K562 (cell line): ENCODE measurements around the gene METRNL. TPM values are rescaled to one million over a fixed set of nuclear protein-coding genes. Genes with fewer than 3 reads are reported as not detected.

Experiments
- ATAC-seq: fragments of 200-7000 bp; cut with Tn5 transposase; 3 replicates; pipeline ENCODE4 v1.9.1; 2020; ENCODE audit warnings: moderate library complexity
- BruUV-seq: library from RNA; stranded (reverse); fragments of 400-500 nt; replicated peaks from 2 replicates; lab custom pipeline; 2021; lab: Mats Ljungman, UMichigan
- CTCF ChIA-PET: fragments of 300-600 bp; formaldehyde crosslinking; extraction: SDS; loops from one replicate; lab custom pipeline; 2021; ENCODE audit warnings: low intra/inter-chr PET ratio; lab: Yijun Ruan, JAX
- POLR2A ChIA-PET: fragments of 300-600, 350-650 bp; sonication (Branson Sonifier 250); formaldehyde crosslinking; extraction: SDS; loops from one replicate; lab custom pipeline; 2021; ENCODE audit warnings: antibody characterized with exemption, inconsistent platforms; lab: Yijun Ruan, JAX
- DNase-seq, 4 experiments: peaks; one replicate each; pipeline versions ENCODE4 v3.0.0 to v3.0.0-alpha.2; 2011 to 2018; ENCODE audit warnings: low spot score in 3 of 4, mixed read lengths in 3 of 4; ENCODE audit errors: extremely low read depth in 1 of 4
- FAIRE-seq: peaks from 2 replicates; lab custom pipeline; 2011; peaks lifted over from hg19 to GRCh38; lab: Jason Lieb, UNC
- H2AFZ ChIP-seq: 2 replicates; pipeline ENCODE4 v1.6.0; 2011; ENCODE audit warnings: low read depth, low read length, control low read depth, inconsistent platforms
- H3K27ac ChIP-seq: fragments of 200-600 bp; 3 replicates; pipeline ENCODE4 v1.8.0; 2011; ENCODE audit warnings: low read depth, mild to moderate bottlenecking, control low read depth, inconsistent platforms, low read length, moderate library complexity, mixed read lengths; ENCODE audit errors: extremely low read depth
- H3K27me3 ChIP-seq, 2 experiments: fragments of 300-600 bp in 1 of 2; 2 replicates in 1 of 2; 3 replicates in 1 of 2; pipeline versions ENCODE4 v1.6.0 to v1.8.0; 2011; ENCODE audit warnings: inconsistent platforms in 2 of 2, low read length in 2 of 2, mild to moderate bottlenecking in 1 of 2, mixed read lengths in 1 of 2, moderate library complexity in 1 of 2; ENCODE audit not compliant: control insufficient read depth in 2 of 2, insufficient read depth in 2 of 2
- H3K36me3 ChIP-seq: fragments of 300-600 bp; 3 replicates; pipeline ENCODE4 v1.8.0; 2011; ENCODE audit warnings: mild to moderate bottlenecking, low read length, inconsistent platforms; ENCODE audit not compliant: control insufficient read depth, insufficient read depth
- H3K4me1 ChIP-seq, 2 experiments: fragments of 200-600 bp in 1 of 2; replicated peaks in 1 of 2; 2 replicates in 1 of 2; 3 replicates in 1 of 2; pipeline versions ENCODE4 v1.5.1 to v1.8.0; 2011; ENCODE audit warnings: inconsistent platforms in 2 of 2, low read length in 2 of 2, mild to moderate bottlenecking in 1 of 2, mixed read lengths in 1 of 2, moderate library complexity in 1 of 2; ENCODE audit not compliant: control insufficient read depth in 2 of 2, insufficient read depth in 2 of 2
- H3K4me2 ChIP-seq: 2 replicates; pipeline ENCODE4 v1.6.1; 2011; ENCODE audit warnings: low read length, control low read depth, inconsistent platforms, mixed read lengths; ENCODE audit not compliant: insufficient read depth
- H3K4me3 ChIP-seq: fragments of 200-600 bp; sonication (generic), shearing (Covaris generic); 2 replicates; pipeline ENCODE4 v1.5.1; 2016; ENCODE audit warnings: control low read depth, inconsistent platforms
- H3K79me2 ChIP-seq: fragments of 200-600 bp; 3 replicates; pipeline ENCODE4 v1.8.0; 2011; ENCODE audit warnings: low read length, inconsistent platforms; ENCODE audit not compliant: control insufficient read depth, insufficient read depth
- H3K9ac ChIP-seq, 2 experiments: 2 replicates each; pipeline versions ENCODE4 v1.6.0 to v1.6.1; 2011; ENCODE audit warnings: low read depth in 2 of 2, low read length in 2 of 2, control low read depth in 1 of 2, inconsistent platforms in 1 of 2, mild to moderate bottlenecking in 1 of 2, mixed read lengths in 1 of 2; ENCODE audit not compliant: insufficient read depth in 1 of 2
- H3K9me1 ChIP-seq: one replicate; pipeline ENCODE4 v1.6.0; 2011; ENCODE audit warnings: inconsistent platforms, mild to moderate bottlenecking, low read length, moderate library complexity; ENCODE audit not compliant: control insufficient read depth, insufficient read depth
- H3K9me3 ChIP-seq: replicated peaks from 2 replicates; pipeline ENCODE4 v1.5.1; 2011; ENCODE audit warnings: low read depth, low read length, inconsistent platforms; ENCODE audit not compliant: control insufficient read depth, insufficient read depth
- H4K20me1 ChIP-seq: replicated peaks from 2 replicates; pipeline ENCODE4 v1.6.1; 2011; ENCODE audit warnings: low read length, inconsistent platforms, mixed read lengths; ENCODE audit not compliant: control insufficient read depth, insufficient read depth
- DMBX1 ChIP-seq: fragments of 250-450 bp; sonication (Bioruptor Pico); IDR thresholded peaks from 2 replicates; pipeline ENCODE4 v1.8.0; 2022; ENCODE audit warnings: inconsistent platforms, mild to moderate bottlenecking, moderate library complexity, borderline replicate concordance
- E2F3 ChIP-seq: fragments of 250-450 bp; sonication (Bioruptor Pico); IDR thresholded peaks from 2 replicates; pipeline ENCODE4 v1.4.0; 2020; ENCODE audit warnings: mild to moderate bottlenecking
- IFI16 ChIP-seq: fragments of 250-450 bp; sonication (Bioruptor Pico); IDR thresholded peaks from 2 replicates; pipeline ENCODE4 v2.1.2; 2022; ENCODE audit warnings: mild to moderate bottlenecking, inconsistent platforms
- ILF3 ChIP-seq: fragments of 450-650 bp; IDR thresholded peaks from 2 replicates; pipeline ENCODE4 v1.6.1; 2018; ENCODE audit warnings: antibody characterized with exemption, mild to moderate bottlenecking, moderate library complexity, borderline replicate concordance
- KDM4B ChIP-seq, 2 experiments: fragments of 450-650 bp in 1 of 2; sonication (generic) in 1 of 2; IDR thresholded peaks; 2 replicates each; pipeline ENCODE4 v1.6.1; 2016 to 2017; ENCODE audit warnings: borderline replicate concordance in 2 of 2, antibody characterized with exemption in 1 of 2, low read depth in 1 of 2, mild to moderate bottlenecking in 1 of 2
- LEF1 ChIP-seq: fragments of 450-650 bp; IDR thresholded peaks from 2 replicates; pipeline ENCODE4 v1.6.1; 2016; ENCODE audit warnings: mild to moderate bottlenecking
- NFRKB ChIP-seq: fragments of 450-650 bp; IDR thresholded peaks from 2 replicates; pipeline ENCODE4 v1.6.1; 2016; ENCODE audit warnings: low read depth
- PTRF ChIP-seq: fragments of 450-650 bp; IDR thresholded peaks from 2 replicates; pipeline ENCODE4 v1.6.1; 2016; ENCODE audit warnings: mild to moderate bottlenecking, missing genetic modification characterization, missing compliant biosample characterization
- SAFB2 ChIP-seq: fragments of 200-400 bp; formaldehyde crosslinking; IDR thresholded peaks from 2 replicates; pipeline ENCODE4 v1.6.1; 2018; ENCODE audit warnings: borderline replicate concordance, low read length, low read depth, moderate library complexity; ENCODE audit not compliant: severe bottlenecking
- TAF7 ChIP-seq: fragments of 450-650 bp; IDR thresholded peaks from 2 replicates; pipeline ENCODE4 v1.6.1; 2016; ENCODE audit warnings: missing genetic modification characterization, missing compliant biosample characterization
- TRIM24 ChIP-seq, 2 experiments: fragments of 450-650 bp; IDR thresholded peaks; 2 replicates each; pipeline ENCODE4 v1.6.1; 2016
- ZNF699 ChIP-seq: fragments of 250-450 bp; sonication (Bioruptor Pico); IDR thresholded peaks from 2 replicates; pipeline ENCODE4 v1.8.0; 2021; ENCODE audit warnings: mild to moderate bottlenecking, moderate library complexity; ENCODE audit not compliant: insufficient replicate concordance
- ZNF707 ChIP-seq: fragments of 250-450 bp; sonication (Bioruptor Pico); conservative IDR thresholded peaks from 2 replicates; pipeline ENCODE4 v1.8.0; 2022; ENCODE audit warnings: inconsistent platforms, mild to moderate bottlenecking, moderate library complexity
- WGBS: fragments of 100-300 bp; shearing (Covaris generic); methylation state at CpG from one replicate; pipeline ENCODE4 v1.1.6; 2016; ENCODE audit warnings: low coverage, mixed read lengths; ENCODE audit not compliant: insufficient coverage; ENCODE audit errors: missing lambda C conversion rate; 5-methylcytosine and 5-hydroxymethylcytosine counted together
- in situ Hi-C: fragments of 300-500 bp; cut with MboI; formaldehyde crosslinking; loops from 4 replicates; pipeline ENCODE4 v1.15.0; 2018; ENCODE audit warnings: inconsistent platforms, mixed read lengths
- intact Hi-C: fragments of 100-400 bp; cut with micrococcal nuclease; formaldehyde crosslinking; loops from 2 replicates; pipeline ENCODE4 v1.14.2; 2022
- polyA plus RNA-seq, 8 experiments: library from polyadenylated mRNA; depleted of rRNA in 4 of 8; stranded (reverse) in 5 of 8; unstranded in 3 of 8; fragments of >200 nt; fragmentation: Nextera tagmentation in 2 of 8; fragmentation: Illumina TruSeq in 1 of 8; extraction: Ambion mirVana in 2 of 8; extraction: Trizol in 1 of 8; gene quantifications; 2 replicates each; pipeline versions ENCODE4 v1.2.1 to v1.2.3, GENCODE V29; 2011 to 2014; ENCODE audit warnings: inconsistent platforms in 1 of 8, missing spikeins in 1 of 8
- total RNA-seq, 7 experiments: library from RNA; depleted of rRNA in 6 of 7; stranded (reverse); fragments of >200 nt in 6 of 7; fragmentation: Illumina TruSeq in 2 of 7; extraction: Trizol in 2 of 7; gene quantifications; 2 replicates each; pipeline versions ENCODE4 v1.2.1 to v1.2.3, GENCODE V29; 2011 to 2021; ENCODE audit warnings: low replicate concordance in 1 of 7
- TF ChIP-seq, protein P1 (sequence below): sonication (generic); formaldehyde crosslinking; IDR thresholded peaks from 2 replicates; pipeline ENCODE4 v1.8.0; 2022; ENCODE audit warnings: missing genetic modification reagents, mild to moderate bottlenecking, borderline replicate concordance
- TF ChIP-seq, protein P2 (sequence below): fragments of 450-650 bp; IDR thresholded peaks from 2 replicates; pipeline ENCODE4 v1.6.1; 2017; ENCODE audit warnings: antibody characterized with exemption, mild to moderate bottlenecking

Gene METRNL
- total and polyA plus RNA-seq, 9 of the 15 experiments (the other 6 are each of a cell fraction or from before 2014, with no cell fraction given) = 0.17 to 31.8 (median 2.9) TPM

DNA sequence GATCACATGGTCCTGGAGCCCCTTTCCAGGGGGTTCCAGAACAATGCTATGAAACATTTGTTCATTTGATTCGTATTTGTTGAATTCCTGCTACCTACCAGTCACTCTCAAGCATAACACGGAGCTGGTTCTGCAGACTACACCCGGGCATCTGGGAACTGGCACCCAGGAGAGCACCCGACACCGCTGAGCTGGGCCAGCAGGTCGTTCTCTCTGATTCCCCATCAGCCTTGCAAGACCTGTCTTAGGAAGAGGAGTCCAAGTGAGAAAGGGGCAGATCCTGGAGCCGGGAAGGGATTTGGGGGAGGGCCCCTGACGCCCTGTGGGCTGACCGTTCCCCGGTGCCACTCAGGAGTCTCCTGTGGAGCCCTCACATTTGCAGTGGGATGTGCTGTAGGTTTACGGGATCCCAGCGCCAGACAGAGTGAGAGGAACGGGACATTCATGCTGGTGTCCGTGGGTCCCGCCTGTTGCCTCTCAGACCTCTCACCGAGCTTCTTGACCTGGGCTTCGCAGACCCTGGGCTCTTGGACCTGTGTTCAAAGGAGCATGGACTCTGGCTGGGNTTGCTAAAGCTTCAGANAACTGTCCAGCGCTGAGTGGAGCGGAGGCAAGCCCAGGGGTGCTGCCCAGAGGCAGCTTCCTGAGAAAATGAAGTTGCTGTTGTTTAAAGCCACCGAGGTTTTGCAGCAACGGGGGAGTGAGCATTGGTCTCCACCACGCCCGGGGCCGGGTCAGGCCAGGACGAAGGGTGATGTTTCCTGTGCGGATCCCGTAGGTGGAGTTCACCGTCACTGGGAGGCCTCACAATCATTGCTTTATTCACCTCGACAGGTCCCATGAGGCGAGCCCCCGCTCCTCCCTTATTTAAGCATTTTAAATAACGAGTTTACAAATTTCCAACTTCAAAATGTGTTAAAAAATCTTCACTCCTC, 49.2 kb downstream of the METRNL start (continued):
- no peak for TF ChIP-seq PTRF (tag)
- TF ChIP-seq ZNF707 (CRISPR knock-in tag) = no peak
- TF ChIP-seq KDM4B (IDR thresholded peaks at IDR 0.05; ENCODE audit: borderline replicate concordance in 2 of 2, low read depth in 1 of 2) = no peak
- TF ChIP-seq NFRKB = no peak
- TF ChIP-seq SAFB2 = no peak
- peak; percentile 32; the same call in 1 of the 2 replicates for TF ChIP-seq DMBX1
- no peak for TF ChIP-seq TRIM24 (IDR thresholded peaks at IDR 0.05)

GRCh38 chr17:83129676-83130075, 50.3 kb downstream of the METRNL start:
- H3K4me3 ChIP-seq = no peak overlapping the region
- in situ Hi-C loops = no loop called here
- H3K9me1 ChIP-seq = no peaks in the 10 kb centered on the region
- no peak for ATAC-seq
- H3K27me3 ChIP-seq = peaks cover 9 to 27% of the 10 kb centered on the region in 2 experiments; a peak in 4 of 5 replicates
- H3K4me2 ChIP-seq = no peak overlapping the region
- H2AFZ ChIP-seq = peak overlapping the region; percentile 20; the same call in 1 of the 2 replicates
- peaks cover 33 to 57% of the 10 kb centered on the region in 2 experiments; a peak in 4 of 5 replicates for H3K4me1 ChIP-seq
- H4K20me1 ChIP-seq = 0 out of 2 replicates have a peak, but pooled peaks cover 5% of the 10 kb centered on the region
- H3K36me3 ChIP-seq = no peaks in the 10 kb centered on the region
- BruUV-seq = no TSS peak
- H3K9me3 ChIP-seq = no peaks in the 10 kb centered on the region
- FAIRE-seq = no peak
- ChIA-PET CTCF (no interaction called here), POLR2A (interaction anchor here (1.2 kb wide), 1 partner anchor 9 kb away, joined by 3 read pairs; no protein-coding TSS in a partner anchor)
- H3K79me2 ChIP-seq = no peaks in the 10 kb centered on the region
- H3K9ac ChIP-seq = no peak overlapping the region
- intact Hi-C loops = no loop called here
- 71% methylated on average over 12 of the region's 12 CpGs for WGBS
- DNase-seq = no peak
- no peak overlapping the region for H3K27ac ChIP-seq
- TF ChIP-seq NFRKB (no peak), IFI16 (CRISPR knock-in tag) (no peak), TAF7 (tag) (no peak), E2F3 (CRISPR knock-in tag) (no peak), LEF1 (no peak), ILF3 (no peak), ZNF699 (CRISPR knock-in tag) (no peak)
- TF ChIP-seq, protein P1, sequence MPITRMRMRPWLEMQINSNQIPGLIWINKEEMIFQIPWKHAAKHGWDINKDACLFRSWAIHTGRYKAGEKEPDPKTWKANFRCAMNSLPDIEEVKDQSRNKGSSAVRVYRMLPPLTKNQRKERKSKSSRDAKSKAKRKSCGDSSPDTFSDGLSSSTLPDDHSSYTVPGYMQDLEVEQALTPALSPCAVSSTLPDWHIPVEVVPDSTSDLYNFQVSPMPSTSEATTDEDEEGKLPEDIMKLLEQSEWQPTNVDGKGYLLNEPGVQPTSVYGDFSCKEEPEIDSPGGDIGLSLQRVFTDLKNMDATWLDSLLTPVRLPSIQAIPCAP (CRISPR knock-in tag) = no peak
- TF ChIP-seq, protein P2, sequence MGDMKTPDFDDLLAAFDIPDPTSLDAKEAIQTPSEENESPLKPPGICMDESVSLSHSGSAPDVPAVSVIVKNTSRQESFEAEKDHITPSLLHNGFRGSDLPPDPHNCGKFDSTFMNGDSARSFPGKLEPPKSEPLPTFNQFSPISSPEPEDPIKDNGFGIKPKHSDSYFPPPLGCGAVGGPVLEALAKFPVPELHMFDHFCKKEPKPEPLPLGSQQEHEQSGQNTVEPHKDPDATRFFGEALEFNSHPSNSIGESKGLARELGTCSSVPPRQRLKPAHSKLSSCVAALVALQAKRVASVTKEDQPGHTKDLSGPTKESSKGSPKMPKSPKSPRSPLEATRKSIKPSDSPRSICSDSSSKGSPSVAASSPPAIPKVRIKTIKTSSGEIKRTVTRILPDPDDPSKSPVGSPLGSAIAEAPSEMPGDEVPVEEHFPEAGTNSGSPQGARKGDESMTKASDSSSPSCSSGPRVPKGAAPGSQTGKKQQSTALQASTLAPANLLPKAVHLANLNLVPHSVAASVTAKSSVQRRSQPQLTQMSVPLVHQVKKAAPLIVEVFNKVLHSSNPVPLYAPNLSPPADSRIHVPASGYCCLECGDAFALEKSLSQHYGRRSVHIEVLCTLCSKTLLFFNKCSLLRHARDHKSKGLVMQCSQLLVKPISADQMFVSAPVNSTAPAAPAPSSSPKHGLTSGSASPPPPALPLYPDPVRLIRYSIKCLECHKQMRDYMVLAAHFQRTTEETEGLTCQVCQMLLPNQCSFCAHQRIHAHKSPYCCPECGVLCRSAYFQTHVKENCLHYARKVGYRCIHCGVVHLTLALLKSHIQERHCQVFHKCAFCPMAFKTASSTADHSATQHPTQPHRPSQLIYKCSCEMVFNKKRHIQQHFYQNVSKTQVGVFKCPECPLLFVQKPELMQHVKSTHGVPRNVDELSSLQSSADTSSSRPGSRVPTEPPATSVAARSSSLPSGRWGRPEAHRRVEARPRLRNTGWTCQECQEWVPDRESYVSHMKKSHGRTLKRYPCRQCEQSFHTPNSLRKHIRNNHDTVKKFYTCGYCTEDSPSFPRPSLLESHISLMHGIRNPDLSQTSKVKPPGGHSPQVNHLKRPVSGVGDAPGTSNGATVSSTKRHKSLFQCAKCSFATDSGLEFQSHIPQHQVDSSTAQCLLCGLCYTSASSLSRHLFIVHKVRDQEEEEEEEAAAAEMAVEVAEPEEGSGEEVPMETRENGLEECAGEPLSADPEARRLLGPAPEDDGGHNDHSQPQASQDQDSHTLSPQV = no peak
